Epithelial cell of proximal tubule (primary cell): Measurements from ENCODE around the gene FLT1. TPM values are rescaled to one million over a fixed set of nuclear protein-coding genes. Genes with fewer than 3 reads are reported as not detected.

Source experiments
- DNase-seq: peaks from one replicate; pipeline ENCODE4 v3.0.0-alpha.2; 2011; ENCODE audit warnings: low read depth
- H3K4me3 ChIP-seq: 2 replicates; pipeline ENCODE4 v1.5.1; 2011; ENCODE audit warnings: low read depth, mild to moderate bottlenecking, low read length
- total RNA-seq: library from RNA; depleted of rRNA; stranded (reverse); fragments of >200 nt; gene quantifications from 2 replicates; pipeline ENCODE4 v1.2.3, GENCODE V29; 2015
- TF ChIP-seq, protein P1 (sequence below): conservative IDR thresholded peaks from 2 replicates; pipeline ENCODE4 v1.5.1; 2012; ENCODE audit warnings: low read depth, mild to moderate bottlenecking, low read length

Gene FLT1, protein sequence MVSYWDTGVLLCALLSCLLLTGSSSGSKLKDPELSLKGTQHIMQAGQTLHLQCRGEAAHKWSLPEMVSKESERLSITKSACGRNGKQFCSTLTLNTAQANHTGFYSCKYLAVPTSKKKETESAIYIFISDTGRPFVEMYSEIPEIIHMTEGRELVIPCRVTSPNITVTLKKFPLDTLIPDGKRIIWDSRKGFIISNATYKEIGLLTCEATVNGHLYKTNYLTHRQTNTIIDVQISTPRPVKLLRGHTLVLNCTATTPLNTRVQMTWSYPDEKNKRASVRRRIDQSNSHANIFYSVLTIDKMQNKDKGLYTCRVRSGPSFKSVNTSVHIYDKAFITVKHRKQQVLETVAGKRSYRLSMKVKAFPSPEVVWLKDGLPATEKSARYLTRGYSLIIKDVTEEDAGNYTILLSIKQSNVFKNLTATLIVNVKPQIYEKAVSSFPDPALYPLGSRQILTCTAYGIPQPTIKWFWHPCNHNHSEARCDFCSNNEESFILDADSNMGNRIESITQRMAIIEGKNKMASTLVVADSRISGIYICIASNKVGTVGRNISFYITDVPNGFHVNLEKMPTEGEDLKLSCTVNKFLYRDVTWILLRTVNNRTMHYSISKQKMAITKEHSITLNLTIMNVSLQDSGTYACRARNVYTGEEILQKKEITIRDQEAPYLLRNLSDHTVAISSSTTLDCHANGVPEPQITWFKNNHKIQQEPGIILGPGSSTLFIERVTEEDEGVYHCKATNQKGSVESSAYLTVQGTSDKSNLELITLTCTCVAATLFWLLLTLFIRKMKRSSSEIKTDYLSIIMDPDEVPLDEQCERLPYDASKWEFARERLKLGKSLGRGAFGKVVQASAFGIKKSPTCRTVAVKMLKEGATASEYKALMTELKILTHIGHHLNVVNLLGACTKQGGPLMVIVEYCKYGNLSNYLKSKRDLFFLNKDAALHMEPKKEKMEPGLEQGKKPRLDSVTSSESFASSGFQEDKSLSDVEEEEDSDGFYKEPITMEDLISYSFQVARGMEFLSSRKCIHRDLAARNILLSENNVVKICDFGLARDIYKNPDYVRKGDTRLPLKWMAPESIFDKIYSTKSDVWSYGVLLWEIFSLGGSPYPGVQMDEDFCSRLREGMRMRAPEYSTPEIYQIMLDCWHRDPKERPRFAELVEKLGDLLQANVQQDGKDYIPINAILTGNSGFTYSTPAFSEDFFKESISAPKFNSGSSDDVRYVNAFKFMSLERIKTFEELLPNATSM (N-terminal part only)
- under 0.01 and 0.17 TPM in 2 replicates for total RNA-seq

DNA sequence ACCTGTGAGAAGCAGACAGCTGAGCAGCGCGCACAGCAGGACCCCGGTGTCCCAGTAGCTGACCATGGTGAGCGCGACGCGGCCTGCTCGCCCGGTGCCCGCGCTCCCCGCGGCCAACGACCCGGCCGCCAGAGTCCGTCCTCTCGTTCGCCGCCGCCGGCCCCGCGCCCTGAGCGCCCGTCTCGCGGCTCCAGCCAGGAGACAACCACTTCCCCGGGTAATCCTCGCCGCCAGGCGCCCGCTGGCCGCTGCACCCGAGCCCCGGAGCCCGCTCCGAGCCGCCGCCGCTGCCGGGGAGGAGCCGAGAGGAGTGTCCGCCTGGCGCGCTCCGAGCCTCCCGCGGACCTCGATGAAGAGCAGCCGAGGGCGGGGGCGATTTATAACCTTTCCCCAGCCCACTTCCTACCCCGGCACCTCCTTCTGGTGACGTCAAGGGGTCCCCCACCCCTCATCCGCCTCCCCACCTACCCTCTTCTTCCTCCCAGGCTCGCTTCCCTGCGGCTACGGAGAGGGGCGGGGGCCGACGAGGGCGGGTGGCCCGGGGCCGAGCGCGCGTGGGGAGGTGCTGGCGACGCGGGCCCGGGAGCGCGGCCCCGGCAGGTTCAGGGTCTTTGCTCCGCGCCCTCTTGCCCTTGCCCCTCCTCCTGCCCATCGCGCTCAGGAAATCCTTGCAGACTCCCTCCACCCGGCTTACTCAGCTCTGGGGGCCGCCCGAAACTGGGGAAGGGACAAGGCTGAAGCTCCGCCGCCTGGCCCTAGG is at the start of gene FLT1:
Gene FLT1 (minus strand): TSS at position 351 of the 760 bp plus-strand sequence. CDS start 285 bp downstream, at position 66.
- no peak within 1 kb of the TSS for H3K4me3 ChIP-seq

DNA sequence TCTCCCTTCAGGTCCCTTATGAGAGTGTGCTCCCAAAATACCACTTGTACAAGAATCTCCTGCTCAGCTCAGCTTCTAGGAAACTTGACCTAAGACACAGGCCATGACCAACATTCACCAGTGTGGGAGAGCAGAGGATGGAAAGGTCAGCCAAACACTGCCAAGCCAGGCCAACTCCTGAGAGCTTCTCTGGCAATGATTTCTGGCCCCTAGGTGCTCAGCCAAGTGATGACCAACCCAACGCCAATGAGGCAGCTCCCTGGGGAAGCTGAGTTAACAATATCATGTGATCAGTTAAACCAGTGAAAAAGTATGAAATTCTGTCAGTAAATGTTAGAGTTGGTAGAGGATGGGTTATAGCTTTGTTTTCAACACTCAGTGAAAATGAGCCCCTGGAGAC is 49.1 kb upstream of the FLT1 start:
- no peak overlapping the region for H3K4me3 ChIP-seq
- no peak for DNase-seq
- TF ChIP-seq, protein P1, sequence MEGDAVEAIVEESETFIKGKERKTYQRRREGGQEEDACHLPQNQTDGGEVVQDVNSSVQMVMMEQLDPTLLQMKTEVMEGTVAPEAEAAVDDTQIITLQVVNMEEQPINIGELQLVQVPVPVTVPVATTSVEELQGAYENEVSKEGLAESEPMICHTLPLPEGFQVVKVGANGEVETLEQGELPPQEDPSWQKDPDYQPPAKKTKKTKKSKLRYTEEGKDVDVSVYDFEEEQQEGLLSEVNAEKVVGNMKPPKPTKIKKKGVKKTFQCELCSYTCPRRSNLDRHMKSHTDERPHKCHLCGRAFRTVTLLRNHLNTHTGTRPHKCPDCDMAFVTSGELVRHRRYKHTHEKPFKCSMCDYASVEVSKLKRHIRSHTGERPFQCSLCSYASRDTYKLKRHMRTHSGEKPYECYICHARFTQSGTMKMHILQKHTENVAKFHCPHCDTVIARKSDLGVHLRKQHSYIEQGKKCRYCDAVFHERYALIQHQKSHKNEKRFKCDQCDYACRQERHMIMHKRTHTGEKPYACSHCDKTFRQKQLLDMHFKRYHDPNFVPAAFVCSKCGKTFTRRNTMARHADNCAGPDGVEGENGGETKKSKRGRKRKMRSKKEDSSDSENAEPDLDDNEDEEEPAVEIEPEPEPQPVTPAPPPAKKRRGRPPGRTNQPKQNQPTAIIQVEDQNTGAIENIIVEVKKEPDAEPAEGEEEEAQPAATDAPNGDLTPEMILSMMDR, result no peak

More for the DNA sequence above, at the start of gene FLT1:
- TF ChIP-seq, protein P1, result no peak
- DNase-seq, result no peak

DNA sequence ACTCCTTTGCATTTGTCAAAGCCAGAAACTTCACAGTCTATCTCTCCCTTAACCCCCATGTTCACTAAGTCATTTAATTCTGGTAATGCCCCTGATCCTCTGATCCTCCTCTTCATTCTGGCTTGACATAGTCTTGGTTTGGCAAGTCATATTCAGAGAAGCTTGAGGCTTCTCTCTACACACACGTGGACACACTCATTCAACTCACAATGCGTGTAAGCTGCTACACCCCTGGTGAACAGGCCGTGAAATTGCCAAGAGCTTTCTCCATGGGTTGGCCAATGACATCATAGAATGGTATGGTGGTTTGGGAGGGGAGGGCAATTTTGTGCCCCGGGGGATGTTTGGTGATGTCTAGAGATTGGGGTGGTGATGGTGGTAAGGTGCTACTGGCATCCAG is 47.9 kb upstream of the FLT1 start:
- H3K4me3 ChIP-seq, result no peak overlapping the region
- TF ChIP-seq, protein P1, result no peak
- no peak for DNase-seq

DNA sequence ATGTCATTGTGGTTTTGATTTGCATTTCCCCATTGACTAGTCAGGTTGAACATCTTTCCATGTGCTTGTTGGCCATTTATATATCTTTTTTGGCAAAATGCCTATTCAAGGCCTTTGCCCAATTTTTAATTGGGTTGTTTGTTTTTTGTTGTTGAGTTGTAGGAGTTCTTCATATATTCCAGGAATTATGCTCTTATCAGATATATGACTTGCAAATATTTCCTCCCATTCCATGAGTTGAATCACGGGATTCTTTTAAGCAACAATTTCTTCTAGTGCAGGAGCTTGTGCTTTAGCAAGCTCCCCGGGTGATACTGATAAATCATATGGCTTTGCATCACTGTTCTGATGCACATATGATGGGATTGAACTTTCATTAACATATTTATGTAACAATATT is 47.0 kb upstream of the FLT1 start:
- no peak overlapping the region for H3K4me3 ChIP-seq
- DNase-seq, result no peak
- TF ChIP-seq, protein P1, result no peak

DNA sequence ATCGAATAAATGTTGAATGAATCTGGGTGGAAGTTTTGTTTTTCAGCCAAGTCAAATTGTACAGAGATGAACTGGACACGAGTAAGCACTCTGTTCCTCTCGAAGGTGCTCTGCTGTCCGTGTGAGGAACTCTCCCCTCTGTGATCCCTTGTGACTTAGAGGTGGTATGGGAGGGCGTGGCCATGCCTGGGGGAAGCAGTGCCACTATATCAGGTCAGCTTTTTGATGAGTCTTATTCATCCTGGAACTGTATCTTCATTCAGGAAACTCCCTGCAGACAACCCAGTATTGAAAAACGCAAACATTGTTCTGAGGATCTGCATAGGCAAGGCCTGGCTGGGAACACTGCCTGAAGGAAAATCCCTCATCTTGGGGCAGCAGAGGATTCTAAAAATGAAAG is 45.7 kb upstream of the FLT1 start:
- TF ChIP-seq, protein P1, result no peak
- no peak for DNase-seq
- H3K4me3 ChIP-seq, result no peak overlapping the region
